GM19023 (cell line): ENCODE results near the gene PPFIA3.

Source experiments
- ATAC-seq: cut with Tn5 transposase; IDR thresholded peaks from one replicate; pipeline ENCODE4 v1.9.1; 2021; ENCODE audit warnings: mild to moderate bottlenecking, moderate library complexity; ENCODE audit not compliant: unreplicated experiment

Gene PPFIA3

GRCh38 chr19:49102303-49102702, 17.0 kb upstream of the PPFIA3 start:
- ATAC-seq = no peak

GRCh38 chr19:49103331-49104085, 15.8 kb upstream of the PPFIA3 start:
- no peak for ATAC-seq

- no peak for ATAC-seq
Observed at GRCh38 chr19:49104229-49104864, 15.0 kb upstream of the PPFIA3 start.

GRCh38 chr19:49106648-49107135, 12.7 kb upstream of the PPFIA3 start:
- no peak for ATAC-seq

GRCh38 chr19:49107625-49108459, 11.5 kb upstream of the PPFIA3 start:
- ATAC-seq = no peak

- no peak for ATAC-seq
Observed at GRCh38 chr19:49109051-49109450, 10.3 kb upstream of the PPFIA3 start.

- ATAC-seq = no peak
Observed at GRCh38 chr19:49109569-49110233, 9.6 kb upstream of the PPFIA3 start.

- no peak for ATAC-seq
Observed at GRCh38 chr19:49110567-49110966, 8.8 kb upstream of the PPFIA3 start.

- no peak for ATAC-seq
Observed at GRCh38 chr19:49111218-49111998, 7.9 kb upstream of the PPFIA3 start.

- peak; percentile 49 for ATAC-seq
Observed at GRCh38 chr19:49113762-49114629, 5.3 kb upstream of the PPFIA3 start, which contains the start of gene LIN7B. Gene LIN7B (plus strand): TSS chr19:49114370. CDS start chr19:49114405, 35 bp downstream.

GRCh38 chr19:49114630-49115363, 4.5 kb upstream of the PPFIA3 start:
- ATAC-seq = no peak

GRCh38 chr19:49116544-49116943, 2.8 kb upstream of the PPFIA3 start:
- ATAC-seq = no peak

GRCh38 chr19:49117677-49118564, 1.4 kb upstream of the PPFIA3 start:
- ATAC-seq = no peak

GRCh38 chr19:49118565-49119410, 556 bp upstream of the PPFIA3 start, which contains the start of gene C19orf73:
Gene C19orf73 (minus strand): TSS chr19:49119143. CDS start chr19:49119022, 121 bp downstream.
- ATAC-seq = peak; percentile 72

- ATAC-seq = no peak
Observed at GRCh38 chr19:49120325-49120683, 960 bp downstream of the PPFIA3 start.

GRCh38 chr19:49120868-49121267, 1.5 kb downstream of the PPFIA3 start:
- no peak for ATAC-seq
